Dermis blood vessel endothelial cell (primary cell): ENCODE results near the gene ARL13B. TPM values are rescaled to one million over a fixed set of nuclear protein-coding genes. Genes with fewer than 3 reads are reported as not detected.

Source experiments
- total RNA-seq: library from RNA; depleted of rRNA; stranded (reverse); fragments of >200 nt; gene quantifications from 2 replicates; pipeline ENCODE4 v1.2.3, GENCODE V29; 2014

ARL13B gene
- total RNA-seq, 1 donor from 2014 or later, result 12.3 TPM

Other genes with a start within 250 kb of the ARL13B start
- gene PROS1, start 6.3 kb upstream of the ARL13B start, total RNA-seq, result 19.2 and 23.0 TPM in 2 replicates
- gene STX19, start 48.4 kb downstream of the ARL13B start, total RNA-seq, result not detected in 2 replicates
- gene DHFR2, start 82.8 kb downstream of the ARL13B start, total RNA-seq, result 3.6 and 3.9 TPM in 2 replicates
- 13.8 and 14.0 TPM in 2 replicates for gene NSUN3, start 82.9 kb downstream of the ARL13B start, total RNA-seq